H9 (cell line): ENCODE results near the gene CHSY1. TPM values are rescaled to one million over a fixed set of nuclear protein-coding genes. Genes with fewer than 3 reads are reported as not detected.

Experiments
- DNase-seq: peaks from one replicate; pipeline ENCODE4 v3.0.0-alpha.2; 2017
- H2AFZ ChIP-seq: one replicate; pipeline ENCODE4 v1.6.1; 2013; ENCODE audit warnings: mild to moderate bottlenecking, low read length, control low read depth, moderate library complexity
- H2AK5ac ChIP-seq: 2 replicates; pipeline ENCODE4 v1.6.1; 2013; ENCODE audit warnings: low read length, control low read depth, mixed read lengths; ENCODE audit not compliant: insufficient read length
- H2BK120ac ChIP-seq: one replicate; pipeline ENCODE4 v1.6.1; 2013; ENCODE audit warnings: low read depth, mild to moderate bottlenecking, low read length, control low read depth, inconsistent platforms; ENCODE audit not compliant: poor library complexity, severe bottlenecking
- H2BK12ac ChIP-seq: 2 replicates; pipeline ENCODE4 v1.6.1; 2013; ENCODE audit warnings: low read length, control low read depth, mixed read lengths, low read depth; ENCODE audit not compliant: insufficient read length
- H2BK15ac ChIP-seq: 2 replicates; pipeline ENCODE4 v1.6.1; 2013; ENCODE audit warnings: low read depth, low read length, control low read depth
- H2BK20ac ChIP-seq: one replicate; pipeline ENCODE4 v1.6.1; 2013; ENCODE audit warnings: low read depth, mild to moderate bottlenecking, low read length, control low read depth, inconsistent platforms; ENCODE audit not compliant: poor library complexity, severe bottlenecking
- H2BK5ac ChIP-seq: 2 replicates; pipeline ENCODE4 v1.6.1; 2013; ENCODE audit warnings: low read length, control low read depth, mixed read lengths; ENCODE audit not compliant: insufficient read length
- H3K14ac ChIP-seq: 2 replicates; pipeline ENCODE4 v1.6.1; 2013; ENCODE audit warnings: low read length, control low read depth; ENCODE audit not compliant: insufficient read depth
- H3K18ac ChIP-seq: 2 replicates; pipeline ENCODE4 v1.6.1; 2013; ENCODE audit warnings: low read depth, mild to moderate bottlenecking, mixed read lengths, low read length, control low read depth; ENCODE audit not compliant: insufficient read length
- H3K23ac ChIP-seq: 2 replicates; pipeline ENCODE4 v1.6.1; 2013; ENCODE audit warnings: low read length, control low read depth, mixed read lengths, low read depth; ENCODE audit not compliant: insufficient read length
- H3K23me2 ChIP-seq: 2 replicates; pipeline ENCODE4 v1.6.1; 2013; ENCODE audit warnings: low read depth, mild to moderate bottlenecking, mixed read lengths, low read length, control low read depth; ENCODE audit not compliant: insufficient read length, poor library complexity, severe bottlenecking
- H3K27ac ChIP-seq: 2 replicates; pipeline ENCODE4 v1.5.1; 2013; ENCODE audit warnings: low read length, control low read depth, mixed read lengths, low read depth; ENCODE audit not compliant: insufficient read length
- H3K27me3 ChIP-seq: 2 replicates; pipeline ENCODE4 v1.6.1; 2013; ENCODE audit warnings: low read length, control low read depth, inconsistent platforms; ENCODE audit not compliant: insufficient read depth
- H3K4ac ChIP-seq: 2 replicates; pipeline ENCODE4 v1.6.1; 2013; ENCODE audit warnings: low read depth, mild to moderate bottlenecking, control low read depth, inconsistent platforms, low read length, moderate library complexity
- H3K4me1 ChIP-seq: 2 replicates; pipeline ENCODE4 v1.6.1; 2013; ENCODE audit warnings: low read length, control low read depth, inconsistent platforms; ENCODE audit not compliant: insufficient read depth
- H3K4me2 ChIP-seq: 2 replicates; pipeline ENCODE4 v1.6.1; 2013; ENCODE audit warnings: low read length, control low read depth, mixed read lengths; ENCODE audit not compliant: insufficient read length, insufficient read depth
- H3K56ac ChIP-seq: 2 replicates; pipeline ENCODE4 v1.6.1; 2013; ENCODE audit warnings: low read depth, mild to moderate bottlenecking, mixed read lengths, low read length, control low read depth; ENCODE audit not compliant: insufficient read length
- H3K79me1 ChIP-seq: 2 replicates; pipeline ENCODE4 v1.6.1; 2013; ENCODE audit warnings: low read depth, mild to moderate bottlenecking, moderate library complexity, low read length, control low read depth, inconsistent platforms; ENCODE audit not compliant: insufficient read depth, poor library complexity, severe bottlenecking
- H3K79me2 ChIP-seq: 2 replicates; pipeline ENCODE4 v1.6.1; 2013; ENCODE audit warnings: low read length, control low read depth, inconsistent platforms; ENCODE audit not compliant: insufficient read depth
- H3K9ac ChIP-seq: 2 replicates; pipeline ENCODE4 v1.6.1; 2013; ENCODE audit warnings: low read length, control low read depth, mixed read lengths; ENCODE audit not compliant: insufficient read length; ENCODE audit errors: extremely low read depth
- H3K9me3 ChIP-seq: one replicate; pipeline ENCODE4 v1.6.1; 2013; ENCODE audit warnings: low read depth, low read length, inconsistent platforms; ENCODE audit not compliant: control insufficient read depth
- H3T11ph ChIP-seq: one replicate; pipeline ENCODE4 v1.6.1; 2013; ENCODE audit warnings: mild to moderate bottlenecking, low read length, control low read depth, inconsistent platforms
- H4K20me1 ChIP-seq: one replicate; pipeline ENCODE4 v1.6.1; 2013; ENCODE audit not compliant: control insufficient read depth, insufficient read length, insufficient read depth
- H4K5ac ChIP-seq: 2 replicates; pipeline ENCODE4 v1.6.1; 2013; ENCODE audit warnings: low read depth, mild to moderate bottlenecking, mixed read lengths, low read length, control low read depth; ENCODE audit not compliant: insufficient read length
- H4K8ac ChIP-seq: replicated peaks from 2 replicates; pipeline ENCODE4 v1.6.1; 2013; ENCODE audit warnings: low read length, control low read depth, mixed read lengths, low read depth; ENCODE audit not compliant: insufficient read length
- H4K91ac ChIP-seq: 2 replicates; pipeline ENCODE4 v1.6.1; 2013; ENCODE audit warnings: low read depth, mild to moderate bottlenecking, moderate library complexity, mixed read lengths, low read length, control low read depth; ENCODE audit not compliant: insufficient read length
- H3K27ac Mint-ChIP-seq, 3 experiments: 2 replicates in 2 of 3; 3 replicates in 1 of 3; pipeline ENCODE4 v1.8.0; 2020 to 2021; ENCODE audit warnings: mixed read lengths in 3 of 3, mild to moderate bottlenecking in 1 of 3, moderate library complexity in 1 of 3
- H3K27me3 Mint-ChIP-seq: 2 replicates; pipeline ENCODE4 v1.8.0; 2021; ENCODE audit warnings: low read depth, mild to moderate bottlenecking, moderate library complexity, mixed read lengths
- H3K36me3 Mint-ChIP-seq, 3 experiments: 2 replicates in 2 of 3; 3 replicates in 1 of 3; pipeline ENCODE4 v1.8.0; 2020 to 2021; ENCODE audit warnings: low read depth in 3 of 3, mixed read lengths in 3 of 3; ENCODE audit not compliant: insufficient read depth in 1 of 3
- H3K4me1 Mint-ChIP-seq, 2 experiments: 2 replicates each; pipeline ENCODE4 v1.8.0; 2020; ENCODE audit warnings: mixed read lengths in 2 of 2
- H3K4me3 Mint-ChIP-seq, 2 experiments: 2 replicates in 1 of 2; 3 replicates in 1 of 2; pipeline ENCODE4 v1.8.0; 2020 to 2021; ENCODE audit warnings: mild to moderate bottlenecking in 2 of 2, mixed read lengths in 2 of 2, moderate library complexity in 1 of 2
- H3K9me3 Mint-ChIP-seq, 2 experiments: 2 replicates in 1 of 2; 3 replicates in 1 of 2; pipeline ENCODE4 v1.8.0; 2020; ENCODE audit warnings: mild to moderate bottlenecking in 2 of 2, mixed read lengths in 2 of 2, moderate library complexity in 1 of 2
- WGBS: extraction: QIAGEN DNeasy Blood & Tissue Kit; methylation state at CpG from one replicate; pipeline ENCODE4 v1.1.7; 2013; ENCODE audit warnings: missing lambda C conversion rate, low lambda C conversion rate, mixed read lengths; ENCODE audit not compliant: insufficient read length; ENCODE audit errors: extremely low coverage; 5-methylcytosine and 5-hydroxymethylcytosine counted together
- long read RNA-seq: library from polyadenylated mRNA; unstranded; transcript quantifications from one replicate; pipeline ENCODE4 v2.0.0, GENCODE V29; 2020
- total RNA-seq: library from RNA; stranded (reverse); gene quantifications from 2 replicates; pipeline ENCODE4 v1.2.1, GENCODE V29; 2021
- TF ChIP-seq, protein P1 (sequence below): fragments of 200-600 bp; sonication (generic); conservative IDR thresholded peaks from 3 replicates; pipeline ENCODE4 v1.8.0; 2021; ENCODE audit warnings: antibody characterized with exemption, mild to moderate bottlenecking

CHSY1 gene, protein sequence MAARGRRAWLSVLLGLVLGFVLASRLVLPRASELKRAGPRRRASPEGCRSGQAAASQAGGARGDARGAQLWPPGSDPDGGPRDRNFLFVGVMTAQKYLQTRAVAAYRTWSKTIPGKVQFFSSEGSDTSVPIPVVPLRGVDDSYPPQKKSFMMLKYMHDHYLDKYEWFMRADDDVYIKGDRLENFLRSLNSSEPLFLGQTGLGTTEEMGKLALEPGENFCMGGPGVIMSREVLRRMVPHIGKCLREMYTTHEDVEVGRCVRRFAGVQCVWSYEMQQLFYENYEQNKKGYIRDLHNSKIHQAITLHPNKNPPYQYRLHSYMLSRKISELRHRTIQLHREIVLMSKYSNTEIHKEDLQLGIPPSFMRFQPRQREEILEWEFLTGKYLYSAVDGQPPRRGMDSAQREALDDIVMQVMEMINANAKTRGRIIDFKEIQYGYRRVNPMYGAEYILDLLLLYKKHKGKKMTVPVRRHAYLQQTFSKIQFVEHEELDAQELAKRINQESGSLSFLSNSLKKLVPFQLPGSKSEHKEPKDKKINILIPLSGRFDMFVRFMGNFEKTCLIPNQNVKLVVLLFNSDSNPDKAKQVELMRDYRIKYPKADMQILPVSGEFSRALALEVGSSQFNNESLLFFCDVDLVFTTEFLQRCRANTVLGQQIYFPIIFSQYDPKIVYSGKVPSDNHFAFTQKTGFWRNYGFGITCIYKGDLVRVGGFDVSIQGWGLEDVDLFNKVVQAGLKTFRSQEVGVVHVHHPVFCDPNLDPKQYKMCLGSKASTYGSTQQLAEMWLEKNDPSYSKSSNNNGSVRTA
- total RNA-seq, result 68.3 and 68.9 TPM in 2 replicates
- long read RNA-seq, full-length matches to known transcripts, result 1 of 35 reads
- long read RNA-seq, partial matches to known transcripts, result 8 of 35 reads
- long read RNA-seq, other reads (novel, unspliced or antisense), result 26 of 35 reads

- no peak within 1 kb of the TSS for H3K27ac ChIP-seq
- H3K4me1 Mint-ChIP-seq, result peaks cover 45 to 58% of the 10 kb centered on the region in 2 experiments
Measured at GRCh38 chr15:101251830-101252820, at the start of gene CHSY1. Gene CHSY1, minus strand, starts transcription at chr15:101252048. Its CDS starts 592 bp downstream, at chr15:101251456.

More at GRCh38 chr15:101251830-101252820, at the start of gene CHSY1:
- H3K4me3 Mint-ChIP-seq, result peak within 1 kb of the TSS; percentile 92 to 95
- peaks cover 2% of the 10 kb centered on the region for H3K27me3 Mint-ChIP-seq
- no peak within 1 kb of the TSS for H2BK20ac ChIP-seq
- no peak within 1 kb of the TSS for H2AK5ac ChIP-seq
- H3K9me3 Mint-ChIP-seq, result no peaks in the 10 kb centered on the region
- no peak within 1 kb of the TSS for H2BK120ac ChIP-seq
- H3K18ac ChIP-seq, result peak within 1 kb of the TSS; percentile 67
- H3K4ac ChIP-seq, result no peak within 1 kb of the TSS
- H3K27me3 ChIP-seq, result no peaks in the 10 kb centered on the region
- H2BK5ac ChIP-seq, result no peak within 1 kb of the TSS
- H3K4me1 ChIP-seq, result peaks cover 7% of the 10 kb centered on the region; the same call in 1 of the 2 replicates
- no peak within 1 kb of the TSS for H4K5ac ChIP-seq
- H3T11ph ChIP-seq, result no peak within 1 kb of the TSS
- no peak within 1 kb of the TSS for H4K91ac ChIP-seq
- peaks cover 3 to 9% (median 5%) of the 10 kb centered on the region in 3 experiments; a peak in 6 of 7 replicates for H3K36me3 Mint-ChIP-seq
- DNase-seq, result peak; percentile 50
- no peaks in the 10 kb centered on the region for H3K9me3 ChIP-seq
- H2AFZ ChIP-seq, result no peak within 1 kb of the TSS
- H3K9ac ChIP-seq, result peak within 1 kb of the TSS; percentile 81
- H3K23me2 ChIP-seq, result peaks cover 14% of the 10 kb centered on the region
- peak within 1 kb of the TSS; percentile 88 for H3K4me2 ChIP-seq
- no peaks in the 10 kb centered on the region for H4K20me1 ChIP-seq
- peaks cover 31% of the 10 kb centered on the region for H3K79me2 ChIP-seq
- H4K8ac ChIP-seq, result no peak within 1 kb of the TSS
- H3K23ac ChIP-seq, result no peak within 1 kb of the TSS
- no peaks in the 10 kb centered on the region for H3K79me1 ChIP-seq
- no peak within 1 kb of the TSS for H3K56ac ChIP-seq
- H3K14ac ChIP-seq, result peak within 1 kb of the TSS; percentile 81
- H3K27ac Mint-ChIP-seq, result no peak within 1 kb of the TSS
- TF ChIP-seq, protein P1, sequence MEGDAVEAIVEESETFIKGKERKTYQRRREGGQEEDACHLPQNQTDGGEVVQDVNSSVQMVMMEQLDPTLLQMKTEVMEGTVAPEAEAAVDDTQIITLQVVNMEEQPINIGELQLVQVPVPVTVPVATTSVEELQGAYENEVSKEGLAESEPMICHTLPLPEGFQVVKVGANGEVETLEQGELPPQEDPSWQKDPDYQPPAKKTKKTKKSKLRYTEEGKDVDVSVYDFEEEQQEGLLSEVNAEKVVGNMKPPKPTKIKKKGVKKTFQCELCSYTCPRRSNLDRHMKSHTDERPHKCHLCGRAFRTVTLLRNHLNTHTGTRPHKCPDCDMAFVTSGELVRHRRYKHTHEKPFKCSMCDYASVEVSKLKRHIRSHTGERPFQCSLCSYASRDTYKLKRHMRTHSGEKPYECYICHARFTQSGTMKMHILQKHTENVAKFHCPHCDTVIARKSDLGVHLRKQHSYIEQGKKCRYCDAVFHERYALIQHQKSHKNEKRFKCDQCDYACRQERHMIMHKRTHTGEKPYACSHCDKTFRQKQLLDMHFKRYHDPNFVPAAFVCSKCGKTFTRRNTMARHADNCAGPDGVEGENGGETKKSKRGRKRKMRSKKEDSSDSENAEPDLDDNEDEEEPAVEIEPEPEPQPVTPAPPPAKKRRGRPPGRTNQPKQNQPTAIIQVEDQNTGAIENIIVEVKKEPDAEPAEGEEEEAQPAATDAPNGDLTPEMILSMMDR, result no peak
- no peak within 1 kb of the TSS for H2BK15ac ChIP-seq
- WGBS, result no CpG with 5 or more reads among the region's 108 CpGs
- no peak within 1 kb of the TSS for H2BK12ac ChIP-seq
